HG02870 (cell line): ENCODE measurements around the gene ALPK1.
"Not testable (repeated sequence)": the region's sequence is repeated elsewhere in the genome, so short reads cannot be mapped to it uniquely, and the experiment has no call there.

Experiments used
- ATAC-seq: cut with Tn5 transposase; IDR thresholded peaks from one replicate; pipeline ENCODE4 v1.9.1; 2021; ENCODE audit warnings: mild to moderate bottlenecking, moderate library complexity; ENCODE audit not compliant: unreplicated experiment

Gene ALPK1

DNA sequence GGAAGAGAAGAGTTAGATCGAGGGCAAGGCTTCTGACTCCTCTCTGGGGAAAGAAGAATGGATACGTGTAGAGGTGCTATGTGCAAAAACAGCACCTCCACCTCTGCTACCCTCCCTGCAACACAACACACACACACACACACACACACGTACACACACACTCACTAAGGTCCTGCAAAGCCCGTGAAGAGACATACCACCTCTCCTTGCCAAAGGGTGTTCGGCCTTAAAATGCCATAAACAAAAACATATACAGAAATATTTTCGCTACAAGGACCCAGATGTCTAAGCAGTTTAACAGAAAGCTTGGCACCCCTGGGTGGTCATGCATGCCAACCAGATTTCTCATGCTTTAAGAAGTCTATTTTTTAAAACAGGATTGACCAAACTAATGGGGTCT, 13.0 kb upstream of the ALPK1 start:
- no peak for ATAC-seq

- ATAC-seq = no peak
Observed at GRCh38 chr4:112284662-112285411, 12.3 kb upstream of the ALPK1 start.

- peak; percentile 17 for ATAC-seq
Observed at GRCh38 chr4:112287258-112287989, 9.7 kb upstream of the ALPK1 start.

GRCh38 chr4:112288455-112288854, 8.7 kb upstream of the ALPK1 start:
- ATAC-seq = peak; percentile 23

- no peak for ATAC-seq
Observed at GRCh38 chr4:112289407-112290253, 7.5 kb upstream of the ALPK1 start.

- peak; percentile 36 for ATAC-seq
Observed at GRCh38 chr4:112290341-112290740, 6.8 kb upstream of the ALPK1 start.

GRCh38 chr4:112299721-112300120, 2.6 kb downstream of the ALPK1 start:
- ATAC-seq = no peak

- peak; percentile 69 for ATAC-seq
Observed at GRCh38 chr4:112302320-112303274, 5.4 kb downstream of the ALPK1 start.

GRCh38 chr4:112305477-112305876, 8.3 kb downstream of the ALPK1 start:
- ATAC-seq = not testable (repeated sequence)

DNA sequence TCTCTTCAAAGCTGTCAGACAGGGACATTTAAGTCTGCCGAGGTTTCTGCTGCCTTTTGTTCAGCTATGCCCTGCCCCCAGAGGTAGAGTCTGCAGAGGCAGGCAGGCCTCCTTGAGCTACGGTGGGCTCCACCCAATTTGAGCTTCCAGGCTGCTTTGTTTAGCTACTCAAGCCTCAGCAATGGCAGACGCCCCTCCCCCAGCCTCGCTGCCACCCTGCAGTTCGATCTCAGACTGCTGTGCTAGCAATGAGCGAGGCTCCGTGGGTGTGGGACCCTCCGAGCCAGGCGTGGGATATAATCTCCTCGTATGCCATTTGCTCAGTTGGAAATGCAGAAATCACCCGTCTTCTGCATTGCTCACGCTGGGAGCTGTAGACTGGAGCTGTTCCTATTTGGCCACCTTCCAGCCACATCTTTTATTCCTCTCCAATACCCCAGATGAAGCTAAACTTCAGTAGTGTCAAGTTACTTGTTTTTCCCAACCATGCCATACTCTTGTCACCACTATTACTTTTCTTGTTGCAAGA, 12.2 kb downstream of the ALPK1 start:
- ATAC-seq = not testable (repeated sequence)

GRCh38 chr4:112311516-112311915, 14.3 kb downstream of the ALPK1 start:
- ATAC-seq = no peak

- peak; percentile 98 for ATAC-seq
Observed at GRCh38 chr4:112312610-112313239, 15.6 kb downstream of the ALPK1 start.

GRCh38 chr4:112315446-112315845, 18.3 kb downstream of the ALPK1 start:
- no peak for ATAC-seq

DNA sequence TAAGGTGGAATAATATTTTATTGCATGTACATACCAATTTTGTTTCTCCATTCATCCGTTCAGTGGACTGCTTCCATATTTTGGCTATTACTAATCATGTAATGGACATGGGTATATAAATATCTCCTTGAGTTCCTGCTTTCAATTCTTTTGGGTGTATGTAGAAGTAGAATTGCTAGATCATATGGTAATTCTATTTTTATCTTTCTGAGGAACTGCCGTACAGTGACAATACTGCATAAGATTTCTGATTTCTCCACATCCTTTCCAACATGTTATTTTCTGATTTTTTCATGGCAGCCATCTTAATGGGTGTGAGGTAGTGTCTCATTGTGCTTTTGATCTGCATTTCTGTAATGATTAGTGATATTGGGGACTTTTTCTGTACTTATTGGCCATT, 19.2 kb downstream of the ALPK1 start:
- no peak for ATAC-seq

- peak; percentile 97 for ATAC-seq
Observed at GRCh38 chr4:112318239-112319142, 21.3 kb downstream of the ALPK1 start.

DNA sequence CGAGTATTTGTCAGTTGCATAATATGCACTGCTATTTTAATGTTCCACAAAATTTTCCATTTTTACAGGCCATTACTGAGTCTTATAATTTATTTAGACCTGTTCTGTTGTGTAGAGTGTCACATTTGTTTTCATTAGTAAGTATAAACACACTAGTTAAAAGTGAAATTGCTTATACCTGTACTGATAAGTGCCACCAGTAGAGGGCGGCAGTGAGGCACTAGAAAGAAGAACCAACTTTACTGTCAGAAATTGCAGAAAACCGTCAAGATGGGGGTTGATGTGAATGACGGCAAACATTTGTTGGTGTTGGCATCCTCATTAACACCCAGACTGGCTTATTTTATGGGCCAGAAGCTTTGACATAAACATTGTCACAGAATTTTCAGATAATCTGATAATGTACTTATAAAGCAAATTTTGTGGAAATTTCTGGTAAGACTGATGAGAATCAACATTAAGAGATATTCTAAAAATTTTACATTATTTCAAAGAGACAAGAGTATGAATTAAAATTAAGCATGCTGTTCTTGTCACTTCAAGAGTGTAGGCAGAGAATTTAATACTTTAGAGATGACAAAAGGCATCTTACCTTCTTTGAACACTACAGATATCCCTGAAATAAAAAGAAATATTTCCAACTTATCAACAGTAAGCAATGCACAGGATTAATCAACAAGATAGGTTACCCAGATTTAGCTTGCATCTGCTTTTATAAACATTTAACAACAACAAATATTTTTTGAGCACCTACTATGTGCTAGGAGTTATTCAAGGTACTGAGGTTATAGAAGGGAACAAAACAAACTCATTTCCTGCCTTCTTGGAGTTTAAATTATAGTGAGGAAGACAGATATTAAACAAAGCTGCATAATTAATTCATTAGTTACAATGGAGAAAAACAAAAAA, 24.9 kb downstream of the ALPK1 start:
- no peak for ATAC-seq

GRCh38 chr4:112322866-112323265, 25.7 kb downstream of the ALPK1 start:
- ATAC-seq = no peak
